GM19452 (cell line): Measurements from ENCODE around the gene SF3B3.
"Not testable (repeated sequence)": the region's sequence is repeated elsewhere in the genome, so short reads cannot be mapped to it uniquely, and the experiment has no call there.

Experiments
- ATAC-seq: cut with Tn5 transposase; IDR thresholded peaks from one replicate; pipeline ENCODE4 v1.9.1; 2021; ENCODE audit not compliant: unreplicated experiment

The SF3B3 gene

DNA sequence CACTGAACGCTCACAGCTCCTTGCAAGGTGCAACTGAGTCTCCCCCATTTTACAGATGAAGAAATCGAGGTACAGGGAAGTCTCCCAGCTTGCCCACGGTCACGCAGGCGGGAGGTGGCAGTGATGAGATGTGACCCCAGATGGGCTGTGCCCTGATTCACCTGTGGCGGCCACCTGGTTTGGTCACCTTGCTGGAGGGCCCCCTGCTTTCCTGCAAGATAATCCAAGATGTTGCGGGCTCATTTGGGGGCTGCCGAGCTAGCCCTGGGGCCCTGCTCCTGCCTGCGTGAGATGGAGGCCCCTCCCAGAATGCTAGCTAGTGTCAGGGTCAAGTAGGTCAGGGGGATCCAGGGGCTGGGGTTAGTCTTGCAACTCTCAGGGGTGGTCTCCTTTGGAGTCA, 63.1 kb downstream of the SF3B3 start:
- ATAC-seq: no peak

DNA sequence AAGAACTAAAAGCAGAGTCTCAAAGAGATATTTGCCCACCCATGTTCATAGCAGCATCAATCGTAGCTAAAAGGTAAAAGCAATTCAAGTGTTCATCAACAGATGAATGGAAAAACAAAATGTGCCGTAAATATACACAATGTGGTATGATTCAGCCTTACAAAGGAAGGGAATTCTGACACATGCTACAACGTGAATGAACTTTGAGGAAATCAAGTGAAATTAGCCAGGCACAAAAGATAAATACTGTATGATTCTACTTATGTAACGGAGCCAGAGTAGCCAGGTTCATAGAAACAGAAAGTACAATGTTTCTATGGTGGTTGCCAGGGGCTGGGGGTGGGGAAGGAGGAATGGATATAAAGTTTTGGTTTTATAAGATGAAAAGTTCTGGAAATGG, 64.9 kb downstream of the SF3B3 start:
- no peak for ATAC-seq

DNA sequence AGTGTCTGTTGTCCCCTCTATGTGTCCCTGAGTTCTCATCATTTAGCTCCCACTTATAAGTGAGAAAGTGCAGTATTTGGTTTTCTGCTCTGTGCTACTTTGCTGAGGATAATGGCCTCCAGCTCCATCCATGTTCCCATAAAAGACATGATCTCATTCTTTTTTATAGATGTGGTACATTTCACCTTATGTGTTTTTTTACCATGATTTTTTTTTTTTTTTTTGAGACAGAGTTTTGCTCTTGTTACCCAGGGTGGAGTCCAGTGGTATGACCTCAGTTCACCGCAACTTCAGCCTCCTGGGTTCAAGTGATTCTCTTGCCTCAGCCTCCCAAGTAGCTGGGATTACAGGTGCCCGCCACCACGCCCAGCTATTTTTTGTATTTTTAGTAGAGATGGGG, 65.8 kb downstream of the SF3B3 start:
- ATAC-seq: not testable (repeated sequence)

DNA sequence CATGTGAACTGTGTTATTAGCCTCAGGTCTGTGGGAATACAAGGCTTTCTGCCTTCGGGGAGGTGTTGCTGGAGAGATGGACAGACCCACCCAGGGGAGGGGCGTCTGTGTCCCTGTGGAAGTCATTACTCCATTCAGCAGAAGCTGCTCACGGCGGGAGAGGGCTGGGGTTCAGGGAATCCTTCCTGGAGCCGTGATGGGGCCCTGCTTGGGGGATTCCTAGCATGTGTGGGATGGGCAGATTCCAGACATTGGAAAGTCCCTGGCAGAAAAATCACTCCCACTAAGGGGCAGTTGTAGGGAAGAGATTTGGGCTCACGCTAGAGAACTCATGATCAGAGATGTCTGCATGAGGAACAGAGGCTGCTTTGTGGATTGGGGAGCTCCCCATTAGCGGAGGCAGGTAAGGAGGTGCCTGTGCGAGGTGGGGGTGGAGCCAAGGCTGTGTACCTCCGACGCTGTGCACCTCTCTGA, 66.4 kb downstream of the SF3B3 start:
- ATAC-seq: no peak

DNA sequence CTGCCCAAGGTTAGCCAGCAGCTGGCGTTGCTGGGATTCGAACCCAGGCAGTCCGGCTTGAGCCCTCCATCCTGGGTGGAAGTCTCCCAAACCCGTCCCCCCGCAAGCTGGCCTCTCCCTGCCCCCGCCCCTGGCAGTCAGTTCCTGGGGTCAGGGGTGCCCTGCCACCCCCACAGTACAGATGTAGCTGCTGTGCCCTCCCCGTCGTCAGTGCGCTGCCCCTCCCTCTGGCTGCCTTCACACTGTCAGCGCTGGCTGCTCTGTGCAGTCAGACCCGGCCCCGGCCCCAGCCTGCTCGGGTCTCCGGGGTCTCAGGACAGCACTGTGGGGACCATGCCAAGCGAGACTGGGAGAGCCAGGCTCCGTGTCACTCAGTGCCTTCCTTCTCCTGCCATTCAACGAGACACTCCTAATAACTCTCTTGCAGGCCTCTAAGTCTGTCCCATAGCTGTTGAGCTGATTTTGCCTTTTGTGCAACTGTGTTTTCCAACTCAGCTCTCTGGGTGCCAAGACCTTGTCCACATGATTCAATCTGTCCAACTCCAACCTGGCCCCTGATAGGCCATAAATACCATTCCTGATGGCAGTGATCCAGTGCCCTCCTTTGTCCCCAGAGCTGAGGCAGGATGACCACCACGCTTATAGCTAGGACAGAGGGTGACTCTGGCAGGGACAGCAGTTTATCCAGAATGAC, 67.3 kb downstream of the SF3B3 start:
- no peak for ATAC-seq

DNA sequence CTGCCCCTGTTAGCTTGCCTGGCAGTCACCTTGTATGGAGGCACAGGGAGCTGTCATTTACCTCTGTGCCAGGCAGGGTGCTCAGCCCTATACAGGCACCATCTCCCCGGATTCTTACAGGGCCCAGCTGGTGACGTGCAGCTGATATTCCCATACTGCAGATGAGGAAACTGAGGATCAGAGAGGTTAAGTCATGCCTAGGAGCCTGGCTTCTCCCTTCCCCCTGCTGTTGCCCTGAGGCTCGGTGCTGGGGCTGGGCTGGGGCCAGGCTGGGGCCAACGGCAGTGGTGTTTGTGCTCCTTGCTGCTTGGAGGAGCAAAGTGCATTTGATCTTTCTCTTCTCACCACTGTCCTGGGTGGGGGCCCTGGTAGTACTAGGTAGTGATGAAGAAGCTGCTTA, 68.0 kb downstream of the SF3B3 start:
- no peak for ATAC-seq

DNA sequence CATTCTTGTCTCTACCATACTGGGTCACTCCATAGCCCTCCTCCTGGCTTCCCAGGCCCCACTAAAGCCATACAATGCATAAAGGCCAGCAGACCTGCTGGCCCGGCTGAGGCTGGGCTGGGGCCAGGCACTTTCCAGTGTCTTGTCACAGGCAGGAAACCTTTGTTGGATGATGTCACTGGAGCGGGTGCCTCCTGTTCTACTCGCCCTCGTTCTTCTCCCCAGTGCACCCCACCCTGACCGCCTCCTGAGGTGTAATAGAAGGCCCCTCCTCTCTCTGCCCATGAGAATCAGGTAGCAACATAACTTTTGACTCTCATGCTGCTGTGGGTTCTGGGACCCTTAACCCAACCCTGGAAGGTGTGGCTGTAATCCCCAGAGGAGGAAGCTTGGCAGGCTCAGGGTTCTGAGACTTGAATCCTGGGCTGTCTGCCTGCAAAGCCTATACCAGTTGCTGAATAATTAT, 68.5 kb downstream of the SF3B3 start:
- ATAC-seq: no peak

DNA sequence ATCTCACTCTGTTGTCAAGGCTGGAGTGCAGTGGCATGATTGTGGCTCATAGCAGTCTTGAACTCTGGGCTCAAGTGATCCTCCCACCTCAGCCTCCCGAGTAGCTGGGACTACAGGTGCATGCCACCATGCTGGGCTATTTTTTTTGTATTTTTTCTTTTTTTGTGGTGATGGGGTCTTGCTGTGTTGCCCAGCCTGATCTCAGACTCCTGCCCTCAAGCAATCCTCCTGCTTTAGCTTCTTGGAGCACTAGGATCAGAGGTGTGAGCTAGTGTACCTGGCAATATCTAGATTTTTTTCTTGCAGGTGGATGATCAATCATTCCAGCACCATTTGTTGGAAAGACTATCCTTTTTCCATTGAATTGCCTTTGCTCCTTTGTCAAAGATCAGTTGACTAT, 69.9 kb downstream of the SF3B3 start:
- no peak for ATAC-seq

DNA sequence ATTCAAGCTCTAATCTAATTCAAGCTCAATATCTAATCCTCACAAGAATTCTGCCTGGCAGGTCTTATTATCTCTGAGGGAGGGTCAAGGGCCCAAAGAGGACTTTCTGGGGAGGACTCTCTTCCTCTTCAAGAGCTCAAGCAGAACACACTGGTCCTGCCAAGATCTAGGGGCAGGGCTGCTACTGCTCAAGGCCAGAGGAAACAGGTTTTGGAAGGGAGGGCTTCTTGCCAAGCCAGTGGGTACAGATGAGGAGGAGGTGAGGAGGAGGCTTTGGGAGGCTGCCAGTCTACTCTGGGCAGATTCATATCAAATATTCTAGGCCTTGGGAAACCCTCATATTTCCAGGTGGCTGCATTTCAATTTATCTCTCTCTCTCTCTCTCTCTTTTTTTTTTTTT, 71.0 kb downstream of the SF3B3 start:
- no peak for ATAC-seq

DNA sequence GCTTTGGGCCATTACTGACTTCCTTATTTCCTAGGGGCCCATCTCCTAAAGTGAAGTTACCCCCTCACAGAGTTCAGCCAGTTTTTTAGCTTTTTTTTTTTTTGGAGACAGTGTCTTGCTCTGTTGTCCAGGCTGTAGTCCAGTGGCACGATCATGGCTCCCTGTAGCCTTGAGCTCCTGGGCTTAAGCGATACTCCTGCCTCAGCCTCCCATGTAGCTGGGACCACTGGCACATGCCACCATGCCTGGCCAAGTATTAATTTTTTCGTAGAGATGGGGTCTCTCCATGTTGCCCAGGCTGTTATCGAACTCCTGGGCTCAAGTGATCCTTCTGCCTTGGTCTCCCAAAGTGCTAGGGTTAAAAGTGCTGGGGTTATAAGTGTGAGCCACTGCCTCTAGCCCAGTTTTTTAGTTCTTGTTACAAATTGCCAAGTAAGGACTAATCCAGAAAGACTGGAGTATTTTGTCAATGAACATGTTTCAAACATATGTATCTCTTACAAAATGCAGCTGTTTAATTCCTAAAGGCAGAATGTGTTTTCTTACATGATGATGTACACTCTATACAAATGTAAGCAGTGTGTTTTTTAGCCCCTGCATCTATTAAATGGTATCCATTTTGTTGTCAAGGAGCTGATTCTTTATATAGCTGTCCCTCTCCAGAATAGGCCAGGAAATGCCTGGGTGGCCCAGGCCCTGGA, 73.7 kb downstream of the SF3B3 start:
- ATAC-seq: no peak

DNA sequence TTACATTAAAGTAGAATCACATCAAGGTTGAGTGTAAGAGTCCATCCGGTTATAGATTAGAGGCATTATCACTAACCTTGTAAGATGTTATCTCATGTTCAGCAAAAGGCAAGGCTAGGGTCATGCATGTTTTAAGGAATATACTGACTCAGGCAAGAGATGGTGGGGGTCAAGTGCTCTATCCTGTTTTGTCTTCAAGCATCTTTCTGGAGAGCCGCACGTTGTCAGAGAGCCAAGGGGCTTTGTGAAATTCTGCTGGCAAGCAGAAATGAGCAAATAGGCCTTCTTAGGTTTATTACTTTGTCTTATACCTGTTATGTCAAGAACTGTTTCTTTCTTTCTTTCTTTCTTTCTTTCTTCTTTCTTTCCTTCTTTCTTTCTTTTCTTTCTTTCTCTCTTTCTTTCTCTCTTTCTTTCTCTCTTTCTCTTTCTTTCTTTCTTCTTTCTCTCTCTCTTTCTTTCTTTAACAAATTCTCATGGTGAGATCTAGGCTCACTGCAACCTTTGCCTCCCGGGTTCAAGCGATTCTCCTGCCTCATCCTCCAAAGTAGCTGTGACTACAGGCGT, 75.4 kb downstream of the SF3B3 start:
- ATAC-seq: no peak

DNA sequence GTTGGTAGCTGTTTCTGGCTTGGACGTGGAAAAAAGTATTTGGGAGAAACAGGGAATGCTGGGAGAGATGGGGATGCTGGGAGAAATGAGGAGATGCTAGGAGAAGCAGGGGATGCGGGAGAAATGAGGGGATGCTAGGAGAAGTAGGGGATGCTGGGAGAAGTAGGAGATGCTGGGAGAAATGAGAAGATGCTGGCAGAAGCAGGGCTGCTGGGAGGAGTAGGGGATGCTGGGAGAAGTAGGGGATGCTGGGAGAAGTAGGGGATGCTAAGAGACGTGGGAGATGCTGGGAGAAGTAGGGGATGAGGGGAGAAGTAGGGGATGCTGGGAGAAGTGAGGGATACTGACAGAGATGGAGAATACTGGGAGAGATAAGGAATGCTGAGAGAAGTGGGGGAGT, 77.1 kb downstream of the SF3B3 start:
- no peak for ATAC-seq

DNA sequence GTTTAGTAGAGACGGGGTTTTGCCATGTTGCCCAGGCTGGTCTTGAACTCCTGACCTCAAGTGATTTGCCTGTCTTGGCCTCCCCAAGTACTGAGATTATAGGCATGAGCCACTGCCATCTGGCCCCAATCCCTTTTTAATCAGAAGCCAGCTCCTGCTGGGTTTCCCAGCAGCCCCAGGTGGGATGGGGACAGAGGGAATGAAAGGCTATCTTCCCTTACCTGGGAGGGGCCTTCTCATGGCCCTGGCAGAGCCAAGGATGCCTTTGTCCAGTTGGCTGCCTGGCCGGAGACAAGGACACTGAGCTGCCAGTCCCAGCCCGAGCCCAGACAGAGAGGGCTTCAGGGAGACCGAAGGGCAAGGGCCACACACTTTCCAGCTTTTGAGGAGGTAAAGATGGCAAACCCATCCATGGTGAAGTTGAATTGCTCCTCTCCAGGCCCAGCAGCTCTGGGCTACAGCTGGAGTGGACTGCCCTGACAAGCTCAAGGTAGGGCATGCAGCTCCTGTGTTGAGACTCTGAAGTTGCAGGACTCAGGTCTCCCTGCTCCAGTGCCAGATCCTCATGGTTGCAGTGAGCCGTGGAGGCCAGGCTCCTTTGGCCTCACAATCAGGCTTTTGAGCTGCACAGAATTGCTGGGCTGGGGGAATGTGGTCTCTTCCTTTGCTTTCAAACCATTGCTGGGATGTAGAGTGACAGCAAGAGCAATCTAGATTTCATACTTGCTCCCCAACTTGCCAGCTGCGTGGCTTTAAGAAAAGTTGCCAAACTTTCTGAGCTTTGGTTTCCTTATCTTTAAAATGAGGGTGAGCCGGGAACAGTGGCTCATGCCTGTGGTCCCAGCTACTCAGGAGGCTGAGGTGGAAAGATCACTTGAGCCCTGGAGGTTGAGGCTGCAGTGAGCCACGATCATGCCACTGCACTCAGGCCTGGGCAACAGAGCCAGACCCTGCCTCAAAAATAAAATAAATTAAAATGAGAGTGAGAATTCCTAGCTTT, 78.3 kb downstream of the SF3B3 start:
- ATAC-seq: no peak

DNA sequence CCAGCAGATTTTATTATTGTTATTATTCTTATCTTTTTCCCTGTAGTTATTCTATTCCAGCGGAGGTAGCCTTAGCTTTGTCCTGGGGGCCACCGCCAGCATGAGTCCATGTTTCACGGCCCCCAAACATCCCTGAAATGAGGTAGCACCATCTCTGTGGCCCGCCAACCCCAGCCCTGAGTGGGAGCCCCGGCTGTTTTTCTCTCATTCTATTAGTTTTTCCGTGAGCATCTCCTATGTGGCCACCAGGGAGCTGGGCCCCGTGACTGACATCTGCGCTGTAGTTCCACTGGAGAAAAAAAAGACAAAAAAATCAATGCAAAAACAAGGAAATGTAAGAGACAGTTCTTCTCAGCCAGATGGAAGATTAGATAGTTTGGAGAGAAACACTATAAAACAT, 79.2 kb downstream of the SF3B3 start:
- ATAC-seq: no peak

DNA sequence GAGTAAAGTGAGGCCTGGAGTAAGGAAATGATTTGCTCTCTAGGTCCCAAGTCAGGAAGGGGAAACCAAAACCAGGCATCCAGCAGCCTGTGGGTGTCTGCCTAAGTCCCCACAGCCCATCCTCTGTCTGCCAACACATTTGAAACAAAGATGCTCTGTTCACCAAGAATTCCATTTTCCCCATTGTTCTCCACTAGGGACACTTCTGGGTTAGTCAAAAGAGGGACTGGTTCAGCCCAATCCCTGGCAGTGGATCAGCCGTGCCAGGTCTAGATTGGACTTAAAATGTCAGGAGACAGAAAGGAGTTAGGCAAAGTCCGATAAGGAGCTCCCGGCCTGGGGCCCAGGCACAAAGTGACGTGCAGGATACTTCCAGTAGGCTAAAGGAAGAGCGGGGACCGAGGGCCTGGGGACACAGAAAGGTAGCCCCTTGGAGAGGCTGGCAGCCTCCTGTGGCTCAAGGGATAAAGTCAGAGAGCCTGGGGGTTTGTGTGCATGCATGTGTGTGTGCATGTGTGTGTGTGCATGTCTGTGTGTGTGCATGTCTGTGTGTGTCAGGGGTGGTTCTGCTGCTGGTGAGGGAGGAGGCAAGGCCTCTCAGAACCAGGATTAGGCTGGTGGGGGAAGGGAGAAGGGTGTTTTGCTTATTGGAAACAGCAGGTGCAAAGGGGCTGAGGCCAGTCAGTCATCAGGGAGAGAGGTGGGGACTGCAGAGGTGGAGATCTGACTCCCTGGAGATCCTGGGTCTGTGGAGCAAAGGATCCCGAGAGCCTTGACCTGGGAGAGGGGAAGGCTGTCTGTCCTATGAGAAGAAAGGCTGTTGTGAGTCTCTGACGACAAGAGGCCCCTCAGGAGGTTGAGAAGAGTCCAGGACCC, 81.0 kb downstream of the SF3B3 start:
- no peak for ATAC-seq

DNA sequence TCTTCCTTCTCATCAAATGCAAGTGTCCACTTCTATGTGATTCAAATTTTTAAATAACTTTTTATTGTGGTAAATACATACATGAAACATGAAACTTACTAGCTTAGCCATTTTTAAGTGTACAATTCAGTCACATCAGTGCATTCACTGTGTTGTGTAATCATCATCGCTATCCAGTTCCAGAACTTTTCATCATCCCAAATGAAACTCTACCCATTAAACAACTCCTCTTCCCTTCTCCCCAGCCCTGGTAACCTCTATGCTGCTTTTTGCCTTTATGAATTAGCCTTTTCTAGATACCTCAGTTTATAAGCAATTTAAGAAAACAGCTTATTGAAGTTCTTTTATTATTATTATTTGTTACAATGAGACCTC, 81.7 kb downstream of the SF3B3 start:
- no peak for ATAC-seq

DNA sequence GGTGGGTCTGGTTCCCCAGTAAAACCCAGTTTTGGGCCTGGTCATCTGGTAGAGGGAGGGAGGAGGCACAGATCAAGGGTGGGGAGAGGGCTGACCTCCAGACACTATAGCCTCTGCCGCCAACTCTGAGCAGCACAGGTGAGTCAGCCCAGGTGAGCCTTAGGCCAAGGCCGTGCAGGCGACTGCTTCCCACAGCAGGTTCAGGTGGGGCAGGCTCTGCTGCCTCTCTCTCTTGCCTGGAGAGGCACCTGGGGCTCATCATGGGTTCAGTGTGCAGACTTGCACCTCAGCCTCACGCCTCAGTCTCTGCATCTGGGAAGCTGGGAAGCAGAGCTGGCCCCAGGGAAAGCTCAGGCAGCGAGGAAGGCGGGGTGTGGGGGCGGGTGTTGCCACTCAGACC, 84.9 kb downstream of the SF3B3 start:
- no peak for ATAC-seq

DNA sequence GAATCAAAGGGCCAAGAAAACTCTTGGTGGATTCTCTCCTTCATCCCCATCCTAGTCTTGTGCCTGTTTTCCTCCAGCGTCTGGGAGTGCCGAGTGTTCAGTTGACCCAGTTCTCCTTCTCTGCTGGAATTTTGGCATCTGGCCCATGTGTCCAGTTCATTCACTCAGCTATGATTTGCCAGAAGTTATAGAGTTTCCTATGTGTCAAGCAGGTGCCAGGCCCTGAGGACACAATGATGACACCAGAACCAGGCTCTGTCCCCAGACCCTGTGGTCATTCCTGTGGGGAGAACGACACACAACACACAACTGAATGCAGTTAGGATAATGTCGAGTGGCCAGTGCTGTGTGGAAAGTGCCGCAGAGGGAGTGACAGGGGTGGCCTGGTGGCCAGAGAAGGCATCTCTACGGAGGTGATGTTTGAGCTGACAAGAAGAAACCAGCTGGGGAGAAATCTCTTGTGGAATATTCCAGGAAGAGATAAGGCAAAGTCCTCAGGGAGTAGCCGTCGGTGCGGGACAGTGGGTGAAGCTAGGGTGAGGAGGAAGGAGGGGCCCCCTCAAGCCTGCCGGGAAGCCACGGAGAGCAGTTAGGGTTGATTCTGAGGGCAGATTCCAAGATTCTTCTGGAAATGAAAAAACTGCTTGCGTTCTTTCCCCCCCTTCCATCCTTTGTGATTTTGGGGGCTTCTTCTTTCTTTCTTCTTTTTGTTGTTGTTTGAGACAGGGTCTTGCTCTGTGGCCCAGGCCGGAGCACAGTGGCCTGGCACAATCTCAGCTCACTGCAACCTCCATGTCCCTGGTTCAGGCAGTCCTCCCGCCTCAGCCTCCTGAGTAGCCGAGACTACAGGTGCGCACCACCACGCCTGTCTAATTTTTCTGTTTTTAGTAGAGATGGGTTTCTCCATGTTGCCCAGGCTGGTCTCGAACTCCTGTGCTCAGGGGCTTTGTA, 86.9 kb downstream of the SF3B3 start:
- ATAC-seq: no peak

DNA sequence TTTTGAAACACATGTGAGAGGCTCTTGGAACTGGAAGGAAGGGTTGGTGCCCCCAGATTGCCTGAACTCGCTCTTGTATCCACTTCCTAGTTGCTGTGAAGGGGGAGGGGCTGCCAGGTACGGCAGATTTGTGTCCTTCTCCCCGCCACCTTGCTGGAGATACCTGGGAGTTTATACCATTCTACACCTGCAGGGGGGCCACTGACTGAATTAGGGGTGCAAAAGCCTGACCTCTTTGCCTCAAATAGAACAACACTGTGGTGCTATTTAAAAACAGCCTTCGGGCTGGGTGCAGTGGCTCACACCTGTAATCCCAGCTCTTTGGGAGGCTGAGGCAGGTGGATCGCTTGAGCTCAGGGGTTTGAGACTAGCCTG, 87.6 kb downstream of the SF3B3 start:
- no peak for ATAC-seq
